Measurements from ENCODE around the gene ADAMTSL2. TPM values are rescaled to one million over a fixed set of nuclear protein-coding genes. Genes with fewer than 3 reads are reported as not detected.
A peak's percentile ranks its signal among the peaks of the same experiment; 100 is the strongest.

Gene ADAMTSL2
- total RNA-seq, 1 donor from 2014 or later, result not detected

GRCh38 chr9:133529874-133530273, 4.6 kb upstream of the ADAMTSL2 start:
- TF ChIP-seq, protein P1, sequence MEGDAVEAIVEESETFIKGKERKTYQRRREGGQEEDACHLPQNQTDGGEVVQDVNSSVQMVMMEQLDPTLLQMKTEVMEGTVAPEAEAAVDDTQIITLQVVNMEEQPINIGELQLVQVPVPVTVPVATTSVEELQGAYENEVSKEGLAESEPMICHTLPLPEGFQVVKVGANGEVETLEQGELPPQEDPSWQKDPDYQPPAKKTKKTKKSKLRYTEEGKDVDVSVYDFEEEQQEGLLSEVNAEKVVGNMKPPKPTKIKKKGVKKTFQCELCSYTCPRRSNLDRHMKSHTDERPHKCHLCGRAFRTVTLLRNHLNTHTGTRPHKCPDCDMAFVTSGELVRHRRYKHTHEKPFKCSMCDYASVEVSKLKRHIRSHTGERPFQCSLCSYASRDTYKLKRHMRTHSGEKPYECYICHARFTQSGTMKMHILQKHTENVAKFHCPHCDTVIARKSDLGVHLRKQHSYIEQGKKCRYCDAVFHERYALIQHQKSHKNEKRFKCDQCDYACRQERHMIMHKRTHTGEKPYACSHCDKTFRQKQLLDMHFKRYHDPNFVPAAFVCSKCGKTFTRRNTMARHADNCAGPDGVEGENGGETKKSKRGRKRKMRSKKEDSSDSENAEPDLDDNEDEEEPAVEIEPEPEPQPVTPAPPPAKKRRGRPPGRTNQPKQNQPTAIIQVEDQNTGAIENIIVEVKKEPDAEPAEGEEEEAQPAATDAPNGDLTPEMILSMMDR (conservative IDR thresholded peaks at IDR 0.05; ENCODE audit: low read depth, low read length), result no peak
- DNase-seq (ENCODE audit: low read depth), result no peak
- H3K4me3 ChIP-seq (ENCODE audit: low read depth, low read length), result no peak overlapping the region

DNA sequence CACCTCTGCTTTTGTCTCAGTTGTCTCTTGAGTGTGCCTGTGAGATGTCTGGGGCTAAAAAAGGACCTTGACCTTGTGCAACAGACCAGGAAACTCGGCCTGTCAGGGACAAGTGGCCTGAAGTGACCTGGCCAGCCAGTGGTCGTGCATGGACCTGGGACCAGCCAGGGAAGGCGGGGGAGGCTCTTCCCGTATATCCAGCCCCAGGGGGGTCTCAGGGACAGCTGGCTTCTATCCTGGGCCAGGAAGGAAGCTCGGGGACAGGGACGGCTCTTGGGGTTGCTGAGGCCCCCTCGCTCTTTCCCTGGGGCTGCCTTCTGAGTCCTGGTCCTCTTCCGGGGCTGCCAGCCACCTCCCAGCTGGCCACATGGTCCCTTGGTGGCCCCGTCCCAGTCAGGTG, 3.2 kb upstream of the ADAMTSL2 start:
- DNase-seq (ENCODE audit: low read depth), result no peak
- no peak overlapping the region for H3K4me3 ChIP-seq (ENCODE audit: low read depth, low read length)
- TF ChIP-seq, protein P1 (conservative IDR thresholded peaks at IDR 0.05; ENCODE audit: low read depth, low read length), result no peak

DNA sequence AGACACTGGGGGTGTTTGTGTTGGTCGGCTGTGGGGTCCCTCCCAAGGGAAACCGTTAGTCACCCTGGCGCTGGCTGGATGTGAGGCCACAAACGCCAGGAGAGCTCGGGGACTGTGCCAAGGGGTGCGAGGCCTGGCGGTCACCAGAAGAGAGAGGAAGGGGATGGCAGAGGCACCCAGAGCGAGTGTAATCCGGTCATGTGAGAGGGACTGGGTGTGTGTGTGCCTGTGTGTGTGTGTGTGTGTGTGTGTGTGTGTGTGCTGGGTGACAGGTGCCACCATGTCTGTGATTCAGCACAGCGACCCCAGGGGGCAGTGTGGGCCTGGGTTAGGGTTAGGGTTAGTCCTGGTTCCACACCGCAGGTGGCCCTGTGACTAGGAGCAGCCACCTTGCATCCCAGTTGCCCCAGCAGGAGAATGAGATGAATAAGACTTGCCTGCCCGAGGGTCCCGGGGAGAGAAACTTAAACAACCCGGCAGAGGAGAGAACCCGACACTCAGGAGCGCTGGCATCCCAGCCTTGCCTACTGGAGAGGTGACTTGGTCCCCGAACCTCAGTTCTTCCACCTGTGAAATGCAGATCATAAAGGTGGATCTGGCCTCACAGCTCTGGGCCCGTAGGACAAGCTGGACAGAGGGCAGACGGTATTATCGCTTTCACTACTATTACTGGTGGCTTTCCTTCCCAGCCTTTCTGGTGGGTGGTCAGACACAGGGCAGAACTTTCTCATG, 1.4 kb upstream of the ADAMTSL2 start:
- H3K4me3 ChIP-seq (ENCODE audit: low read depth, low read length), result no peak overlapping the region
- TF ChIP-seq, protein P1 (conservative IDR thresholded peaks at IDR 0.05; ENCODE audit: low read depth, low read length), result peak; percentile 50
- no peak for DNase-seq (ENCODE audit: low read depth)

- no peak for DNase-seq (ENCODE audit: low read depth)
- no peak overlapping the region for H3K4me3 ChIP-seq (ENCODE audit: low read depth, low read length)
- TF ChIP-seq, protein P1 (conservative IDR thresholded peaks at IDR 0.05; ENCODE audit: low read depth, low read length), result no peak
Measured at GRCh38 chr9:133533857-133534256, 647 bp upstream of the ADAMTSL2 start.

DNA sequence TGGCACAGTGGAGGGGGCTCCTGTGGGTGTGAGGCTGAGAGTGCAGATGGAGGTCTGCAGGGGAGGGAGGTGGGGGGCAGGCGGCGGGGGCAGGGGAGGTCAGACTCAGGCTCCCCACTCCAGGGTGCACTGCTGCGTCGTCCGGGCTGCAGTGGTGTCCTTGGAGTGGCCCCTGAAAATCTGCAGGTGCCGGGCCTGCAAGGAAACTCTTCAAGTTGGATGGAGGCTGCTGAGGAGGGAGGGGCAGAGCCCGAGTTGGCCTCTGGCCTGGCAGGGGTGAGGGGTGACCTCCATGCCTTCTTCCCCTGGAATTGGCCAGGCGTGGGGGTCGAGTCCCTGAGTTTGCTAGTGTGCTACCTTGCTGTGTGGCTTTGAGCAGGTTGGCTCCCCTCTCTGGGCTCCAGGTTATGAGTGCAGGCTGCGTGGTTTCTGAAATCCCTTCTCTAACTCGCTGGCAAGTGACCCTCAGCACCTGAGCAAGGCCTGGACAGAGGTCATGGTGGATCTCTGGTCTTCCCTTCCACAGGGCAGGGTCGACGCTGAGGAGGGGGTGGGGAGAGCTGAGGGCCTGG, 888 bp downstream of the ADAMTSL2 start:
- DNase-seq (ENCODE audit: low read depth), result no peak
- TF ChIP-seq, protein P1 (conservative IDR thresholded peaks at IDR 0.05; ENCODE audit: low read depth, low read length), result no peak
- H3K4me3 ChIP-seq (ENCODE audit: low read depth, low read length), result no peak overlapping the region

DNA sequence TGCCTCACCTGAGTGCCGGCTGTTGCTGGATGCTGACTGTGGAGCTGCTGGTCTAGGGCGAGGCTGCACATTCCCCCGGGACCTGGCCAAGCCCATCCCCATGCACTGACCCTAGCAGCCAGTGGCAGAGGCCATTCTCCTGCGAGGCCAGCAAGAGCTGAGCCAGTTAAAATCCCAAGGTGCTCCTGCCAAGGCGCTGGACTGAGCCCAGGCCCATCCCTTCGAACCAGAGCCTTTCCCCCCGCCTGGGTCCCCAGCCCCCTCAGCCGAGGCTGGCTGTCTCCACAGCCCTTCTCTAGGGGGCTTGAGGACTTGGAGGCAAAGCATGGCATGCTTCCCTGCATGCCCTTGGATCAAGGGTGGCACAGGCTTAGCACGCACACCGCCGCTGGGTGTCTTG, 1.6 kb downstream of the ADAMTSL2 start:
- TF ChIP-seq, protein P1 (conservative IDR thresholded peaks at IDR 0.05; ENCODE audit: low read depth, low read length), result no peak
- DNase-seq (ENCODE audit: low read depth), result no peak

DNA sequence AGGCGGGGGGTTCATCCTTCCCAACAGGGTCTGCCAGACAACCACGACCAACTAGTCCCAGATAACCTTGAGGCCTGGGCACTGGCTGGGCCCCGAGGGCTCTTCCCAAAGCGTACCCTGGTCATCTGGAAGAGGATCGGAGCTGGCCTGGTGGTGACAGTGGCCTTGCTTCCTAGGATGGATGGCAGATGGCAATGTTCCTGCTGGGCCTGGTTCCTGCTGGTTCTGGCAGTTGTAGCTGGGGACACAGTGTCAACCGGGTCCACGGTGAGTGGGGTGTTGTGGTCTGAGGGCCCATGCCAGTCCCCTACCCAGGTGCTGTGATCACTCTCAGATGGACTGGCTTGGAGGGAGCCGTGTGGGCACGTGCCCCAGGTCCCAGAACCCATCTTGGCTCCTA, 2.0 kb downstream of the ADAMTSL2 start:
- no peak for DNase-seq (ENCODE audit: low read depth)
- TF ChIP-seq, protein P1 (conservative IDR thresholded peaks at IDR 0.05; ENCODE audit: low read depth, low read length), result no peak

More for the DNA sequence above, 1.6 kb downstream of the ADAMTSL2 start:
- H3K4me3 ChIP-seq (ENCODE audit: low read depth, low read length), result no peak overlapping the region

More for the DNA sequence above, 2.0 kb downstream of the ADAMTSL2 start:
- H3K4me3 ChIP-seq (ENCODE audit: low read depth, low read length), result no peak overlapping the region
